Kasumi-1 (cell line): ENCODE measurements around the gene TRPM2.
A peak's percentile ranks its signal among the peaks of the same experiment; 100 is the strongest.
"Not testable (repeated sequence)": the region's sequence is repeated elsewhere in the genome, so short reads cannot be mapped to it uniquely, and the experiment has no call there.

Experiments used
- DNase-seq, 2 experiments: peaks; one replicate each; lab custom pipeline; 2025; lab: John Stamatoyannopoulos, UW

The TRPM2 gene

DNA sequence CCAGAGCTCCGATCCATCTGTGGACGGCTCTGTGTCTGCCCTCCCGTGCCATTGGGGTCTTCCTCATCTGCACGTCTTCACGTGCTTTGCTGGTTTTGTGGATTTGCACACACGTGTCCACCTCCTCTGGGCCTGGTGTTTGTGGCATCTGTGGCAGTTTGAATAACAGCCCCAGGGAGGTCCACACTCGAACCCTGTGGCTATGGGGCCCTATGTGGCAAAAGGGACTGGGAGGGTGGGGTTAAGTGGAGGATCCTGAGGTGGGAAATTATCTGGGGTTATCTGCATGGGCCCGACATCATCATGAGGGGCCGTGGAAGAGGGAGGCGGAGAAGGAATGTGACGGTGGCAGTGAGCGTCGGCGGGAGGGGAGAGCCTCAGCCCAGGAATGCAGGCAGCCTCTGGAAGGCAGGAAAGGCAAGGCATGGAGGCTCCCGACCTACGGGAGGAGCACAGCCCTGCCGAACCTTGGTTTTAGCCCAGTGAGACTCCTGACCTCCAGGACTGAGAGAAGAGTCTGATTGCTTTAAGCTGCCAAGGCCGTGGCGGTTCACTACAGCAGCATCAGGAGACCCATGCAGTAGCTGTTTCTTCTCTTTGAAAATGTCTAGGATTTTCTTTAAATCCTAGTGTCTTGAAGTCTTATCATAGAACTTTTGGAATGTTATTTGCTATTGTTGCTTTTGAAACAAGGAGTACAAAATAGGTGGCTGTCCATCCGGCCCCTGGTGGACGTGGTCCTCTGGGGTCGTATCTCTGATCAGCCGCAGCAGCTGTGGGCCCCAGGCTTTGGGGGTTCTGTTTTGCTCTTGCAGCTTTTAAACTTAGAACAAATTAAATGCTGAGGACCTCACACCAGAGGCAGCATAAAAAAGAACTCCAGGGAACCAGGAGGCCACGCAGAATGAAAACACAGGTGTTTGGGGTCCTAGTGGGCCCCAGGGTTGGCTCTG, 61.9 kb downstream of the TRPM2 start:
- DNase-seq, result no peak

DNA sequence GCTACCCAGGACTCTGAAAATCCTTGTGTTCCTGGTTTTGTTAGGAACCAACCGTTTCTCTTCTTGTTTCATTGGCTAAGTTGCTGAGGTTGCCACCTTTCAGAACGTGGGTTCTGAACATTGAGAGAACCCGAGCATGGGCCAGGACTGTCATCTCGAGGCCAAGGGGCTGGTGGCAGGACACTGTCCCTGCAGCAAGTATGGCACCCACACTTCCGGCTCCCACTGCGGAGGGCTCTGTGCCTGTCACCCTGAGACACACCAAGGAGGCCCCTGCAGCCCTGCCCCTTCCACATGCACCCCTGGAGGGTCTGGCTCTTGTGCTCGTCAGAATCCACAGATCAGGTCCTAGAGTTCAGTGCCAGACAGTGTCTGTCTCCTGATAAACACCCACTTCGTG, 62.8 kb downstream of the TRPM2 start:
- DNase-seq, result no peak

GRCh38 chr21:44417621-44418107, 64.2 kb downstream of the TRPM2 start:
- DNase-seq, result not testable (repeated sequence)

- no peak for DNase-seq
These were observed 64.9 kb downstream of the TRPM2 start for GRCh38 chr21:44418108-44418875.

DNA sequence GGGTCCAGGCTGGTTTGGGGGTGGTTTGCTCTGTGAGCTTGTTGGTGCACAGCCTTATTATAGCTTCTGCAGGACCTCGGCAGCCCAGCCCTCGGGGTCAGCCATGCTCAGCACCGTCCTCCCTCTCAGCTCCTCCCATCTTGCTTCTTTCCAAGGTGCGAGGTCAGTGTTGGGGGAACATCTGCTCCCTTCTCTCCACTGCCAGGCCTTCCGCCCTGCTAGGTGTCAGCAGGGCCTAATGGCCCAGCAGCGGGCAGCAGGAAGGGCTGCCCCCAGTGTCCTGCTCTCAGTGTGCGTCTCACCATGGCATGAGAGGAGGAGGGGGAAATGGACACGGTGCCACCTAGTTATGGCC, 65.4 kb downstream of the TRPM2 start:
- DNase-seq, result no peak

GRCh38 chr21:44419679-44420078, 66.3 kb downstream of the TRPM2 start:
- DNase-seq, result no peak

- DNase-seq, result no peak
These were observed 67.2 kb downstream of the TRPM2 start for GRCh38 chr21:44420416-44421205.

DNA sequence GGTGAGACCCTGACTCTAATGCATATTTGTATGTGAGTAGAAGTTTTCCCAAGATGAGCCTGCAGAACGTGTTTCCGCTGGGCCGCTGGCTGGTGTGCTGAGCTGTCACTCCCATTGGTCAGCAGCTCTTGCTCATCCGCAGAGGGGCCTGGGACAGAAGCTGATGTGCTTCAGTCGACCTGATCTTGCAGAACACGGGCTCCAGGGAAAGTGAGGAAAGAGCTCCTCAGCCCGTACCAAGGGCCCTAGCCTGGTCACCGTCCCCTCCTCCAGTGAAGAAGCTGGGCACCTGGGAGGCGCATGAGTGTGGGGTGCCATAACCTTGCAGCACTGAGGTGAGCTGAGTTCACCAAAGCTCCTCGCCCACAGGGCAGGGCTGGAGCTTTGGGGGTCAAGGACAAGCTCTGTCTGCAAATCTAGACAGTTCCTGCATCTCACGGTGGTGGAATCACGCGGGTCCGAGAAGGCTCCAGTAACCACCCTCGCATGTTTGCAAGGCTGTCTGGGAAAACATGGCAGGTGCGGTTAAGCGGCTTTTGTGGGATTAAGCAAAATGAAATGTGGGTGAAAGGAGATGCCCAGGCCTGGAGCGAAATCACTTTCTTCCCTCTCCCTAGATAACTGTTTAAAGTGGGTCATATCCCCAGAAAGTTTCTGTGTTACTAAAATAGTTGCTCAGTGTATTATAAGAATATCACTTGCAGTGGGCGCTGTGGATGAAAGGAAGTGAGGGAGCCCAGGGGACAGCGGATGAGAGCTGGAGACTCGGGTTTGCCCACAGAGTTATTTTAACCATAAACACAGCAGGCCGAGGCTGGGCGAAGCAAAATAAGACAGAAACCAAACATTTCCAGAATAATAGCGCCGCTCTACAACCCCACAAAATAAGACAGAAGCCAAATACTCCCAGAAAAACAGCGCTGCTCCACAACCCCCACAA, 68.8 kb downstream of the TRPM2 start:
- DNase-seq, result no peak

GRCh38 chr21:44423312-44423821, 69.9 kb downstream of the TRPM2 start:
- no peak for DNase-seq

DNA sequence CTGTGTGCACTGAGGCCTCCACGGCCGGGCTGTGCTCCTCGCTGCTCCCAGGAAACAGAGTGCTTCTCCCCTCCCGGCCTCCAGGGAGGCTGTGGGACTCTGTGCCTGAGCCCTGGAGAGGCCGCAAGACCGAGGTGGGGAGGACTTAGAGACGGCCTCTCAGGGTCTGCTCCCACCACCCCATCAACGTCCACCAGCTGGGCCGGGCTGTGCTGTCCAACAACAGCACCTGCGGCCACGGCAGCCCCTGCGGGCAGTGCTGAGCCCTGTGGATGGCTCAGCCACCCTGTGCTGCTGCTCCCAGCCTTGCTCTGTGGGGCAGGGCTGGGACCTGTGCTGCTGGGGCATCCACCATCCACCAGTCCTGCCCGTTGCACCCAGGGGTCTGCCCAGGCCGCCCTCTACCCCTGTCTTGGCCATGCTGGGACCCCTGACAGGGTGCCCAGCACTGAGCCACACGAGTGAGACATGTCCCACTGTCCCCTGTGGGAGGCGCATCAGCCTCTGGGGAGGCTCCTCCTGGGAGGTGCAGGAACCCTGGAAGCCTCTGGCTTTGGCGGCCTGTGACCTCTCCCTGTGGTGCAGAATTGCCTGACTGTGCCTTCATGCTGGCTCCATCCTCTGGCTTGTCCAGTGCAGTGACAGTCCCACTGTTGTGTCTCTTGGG, 70.7 kb downstream of the TRPM2 start:
- no peak for DNase-seq

- no peak for DNase-seq
These were observed 71.3 kb downstream of the TRPM2 start for GRCh38 chr21:44424608-44425306.

DNA sequence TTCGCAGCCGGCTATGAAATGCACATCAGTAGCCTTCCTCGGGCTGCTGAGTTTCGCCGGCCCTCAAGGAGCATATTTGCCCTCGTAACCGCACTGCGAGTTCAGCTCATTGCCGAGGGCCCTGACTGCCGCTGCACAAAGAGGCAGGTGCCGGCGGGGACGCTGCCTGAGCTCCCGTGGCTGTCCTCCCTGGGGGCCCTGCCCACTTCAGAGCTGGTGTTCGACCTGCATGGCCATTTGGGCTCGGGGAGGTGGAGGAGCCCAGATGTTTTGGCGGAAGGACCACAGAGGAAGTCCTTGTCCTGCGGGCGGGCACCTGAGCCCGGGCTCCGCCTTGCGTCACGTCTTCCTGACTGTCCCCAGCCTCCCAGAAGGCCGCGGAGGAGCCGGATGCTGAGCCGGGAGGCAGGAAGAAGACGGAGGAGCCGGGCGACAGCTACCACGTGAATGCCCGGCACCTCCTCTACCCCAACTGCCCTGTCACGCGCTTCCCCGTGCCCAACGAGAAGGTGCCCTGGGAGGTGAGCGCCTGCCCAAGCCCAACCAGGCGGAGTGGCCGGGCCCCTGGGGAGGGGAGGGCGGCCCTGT, 72.0 kb downstream of the TRPM2 start:
- DNase-seq, result no peak

GRCh38 chr21:44425895-44426662, 72.7 kb downstream of the TRPM2 start:
- DNase-seq, result no peak

DNA sequence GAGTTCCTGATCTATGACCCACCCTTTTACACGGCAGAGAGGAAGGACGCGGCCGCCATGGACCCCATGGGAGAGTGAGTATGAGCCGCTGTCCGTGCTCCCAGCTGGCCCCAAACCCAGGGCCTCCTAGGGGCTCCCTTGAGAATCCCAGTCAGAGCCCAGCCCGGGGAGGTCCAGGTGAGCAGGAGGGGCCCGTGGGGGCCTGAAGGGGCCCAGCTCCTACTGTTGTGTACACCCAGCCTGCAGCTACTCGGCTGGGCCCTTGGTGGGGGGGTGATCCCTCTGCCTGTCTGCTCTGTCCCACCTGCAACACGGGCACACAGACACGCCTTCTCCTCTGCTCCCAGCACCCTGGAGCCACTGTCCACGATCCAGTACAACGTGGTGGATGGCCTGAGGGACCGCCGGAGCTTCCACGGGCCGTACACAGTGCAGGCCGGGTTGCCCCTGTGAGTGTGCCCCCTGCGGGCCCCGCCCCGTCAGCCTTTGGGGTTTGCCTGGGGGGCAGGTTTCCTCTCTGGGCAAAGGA, 73.3 kb downstream of the TRPM2 start:
- DNase-seq, result no peak

GRCh38 chr21:44427241-44428120, 74.1 kb downstream of the TRPM2 start:
- DNase-seq, result no peak

DNA sequence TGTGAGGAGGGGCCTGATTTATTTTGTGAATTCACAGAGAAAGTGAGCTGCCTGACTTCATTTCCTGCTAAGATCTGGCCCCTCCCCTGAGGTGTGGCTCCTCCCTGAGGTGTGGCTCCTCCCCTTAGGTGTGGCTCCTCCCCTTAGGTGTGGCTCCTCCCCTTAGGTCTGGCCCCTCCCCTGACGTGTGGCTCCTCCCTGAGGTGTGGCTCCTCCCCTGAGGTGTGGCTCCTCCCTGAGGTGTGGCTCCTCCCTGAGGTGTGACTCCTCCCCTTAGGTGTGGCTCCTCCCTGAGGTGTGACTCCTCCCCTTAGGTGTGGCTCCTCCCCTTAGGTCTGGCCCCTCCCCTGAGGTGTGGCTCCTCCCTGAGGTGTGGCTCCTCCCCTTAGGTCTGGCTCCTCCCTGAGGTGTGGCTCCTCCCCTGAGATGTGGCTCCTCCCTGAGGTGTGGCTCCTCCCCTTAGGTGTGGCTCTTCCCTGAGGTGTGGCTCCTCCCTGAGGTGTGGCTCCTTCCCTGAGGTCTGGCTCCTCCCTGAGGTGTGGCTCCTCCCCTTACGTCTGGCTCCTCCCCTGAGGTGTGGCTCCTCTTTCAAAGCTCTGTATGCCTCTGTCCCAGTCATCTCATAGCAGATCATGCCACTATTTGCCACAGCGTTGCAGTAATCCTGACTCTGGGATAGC, 75.0 kb downstream of the TRPM2 start:
- DNase-seq, result peak in 1 of 2 experiments; percentile 21

GRCh38 chr21:44429894-44430293, 76.5 kb downstream of the TRPM2 start:
- DNase-seq, result no peak
